Activated T-cell treated with anti-CD3 and anti-CD28 coated beads for 48 hours (primary cell): ENCODE measurements around the gene FCHO2.

Experiments
- DNase-seq: peaks from one replicate; pipeline ENCODE4 v3.0.0-alpha.2; 2020; ENCODE audit warnings: low read depth

The FCHO2 gene

DNA sequence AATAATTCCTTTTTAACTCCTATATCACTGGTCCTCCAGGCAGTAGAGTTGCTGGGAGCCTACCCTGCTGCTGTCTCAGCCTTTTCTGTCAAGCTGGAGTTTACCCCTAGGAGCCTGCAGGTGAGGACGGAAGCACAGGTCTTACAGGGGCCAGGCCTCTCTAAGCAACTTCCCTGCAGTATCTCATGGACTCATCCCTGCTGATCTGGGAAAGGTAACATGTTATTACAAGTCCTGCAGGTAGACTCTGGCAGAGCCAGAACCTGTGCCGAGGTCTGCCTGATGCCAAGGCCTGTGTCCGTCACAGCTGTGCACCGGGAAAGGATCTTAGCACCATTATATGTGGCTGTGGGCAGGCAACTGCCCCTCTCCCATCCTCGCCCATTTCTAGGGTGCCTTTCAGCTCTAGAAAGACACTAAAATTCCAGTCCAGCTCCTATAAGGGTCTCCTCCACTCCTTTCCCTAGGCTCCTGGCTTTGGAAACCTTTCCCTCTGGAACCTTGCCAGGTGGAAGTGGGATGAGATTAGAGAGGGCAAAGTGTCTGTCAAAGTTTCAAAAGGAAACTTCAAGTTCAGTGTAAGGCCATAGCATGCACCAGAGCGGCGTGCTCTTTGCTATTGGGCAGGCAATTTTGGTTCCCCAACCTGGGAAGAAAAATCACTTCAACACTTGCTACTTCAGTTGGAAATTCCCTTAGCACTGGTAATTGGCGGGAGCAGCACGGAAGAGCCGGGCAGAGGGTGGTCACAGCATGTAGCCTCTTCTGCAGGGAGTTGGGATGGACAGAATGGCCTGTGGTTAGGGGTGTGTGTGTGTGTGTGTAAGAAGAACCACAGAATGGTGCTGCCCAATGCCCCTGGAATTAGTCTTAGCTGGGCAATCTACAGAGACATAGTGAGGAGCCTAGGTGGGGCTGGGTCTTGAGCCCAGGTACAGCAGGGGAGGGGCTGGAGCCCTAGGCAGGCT, 182.0 kb downstream of the FCHO2 start:
- DNase-seq = no peak

DNA sequence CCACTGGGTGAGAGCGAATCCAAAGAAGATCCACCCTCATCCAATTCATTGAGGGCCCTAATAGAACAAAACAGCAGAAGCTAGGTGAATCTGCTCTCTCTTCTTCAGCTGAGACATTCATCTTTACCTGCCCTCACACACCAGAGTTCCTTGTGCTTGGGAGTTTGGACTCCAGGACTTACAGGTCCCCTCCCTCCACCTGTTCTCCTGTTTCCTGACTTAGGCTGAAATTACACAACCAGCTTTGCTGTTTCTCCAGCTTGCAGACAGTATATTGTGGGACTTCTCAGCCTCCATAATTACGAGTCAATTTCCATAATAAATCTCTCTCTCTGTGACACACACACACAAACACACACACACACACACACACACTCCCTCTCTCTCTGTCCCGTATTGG, 183.6 kb downstream of the FCHO2 start:
- no peak for DNase-seq
